ENCODE measurements around the gene BOK. TPM values are rescaled to one million over a fixed set of nuclear protein-coding genes. Genes with fewer than 3 reads are reported as not detected.

Gene BOK
- total and polyA plus RNA-seq, 9 of the 15 experiments (the other 6 are each of a cell fraction or from before 2014, with no cell fraction given) = 0.03 to 3.3 (median 2.0) TPM; not detected in 1

- TF ChIP-seq POLR2G (IDR thresholded peaks at IDR 0.05; ENCODE audit: low read depth, low read length) = 0 out of 2 replicates have a peak, but pooled peaks have one; percentile 19
- TF ChIP-seq, protein P1, sequence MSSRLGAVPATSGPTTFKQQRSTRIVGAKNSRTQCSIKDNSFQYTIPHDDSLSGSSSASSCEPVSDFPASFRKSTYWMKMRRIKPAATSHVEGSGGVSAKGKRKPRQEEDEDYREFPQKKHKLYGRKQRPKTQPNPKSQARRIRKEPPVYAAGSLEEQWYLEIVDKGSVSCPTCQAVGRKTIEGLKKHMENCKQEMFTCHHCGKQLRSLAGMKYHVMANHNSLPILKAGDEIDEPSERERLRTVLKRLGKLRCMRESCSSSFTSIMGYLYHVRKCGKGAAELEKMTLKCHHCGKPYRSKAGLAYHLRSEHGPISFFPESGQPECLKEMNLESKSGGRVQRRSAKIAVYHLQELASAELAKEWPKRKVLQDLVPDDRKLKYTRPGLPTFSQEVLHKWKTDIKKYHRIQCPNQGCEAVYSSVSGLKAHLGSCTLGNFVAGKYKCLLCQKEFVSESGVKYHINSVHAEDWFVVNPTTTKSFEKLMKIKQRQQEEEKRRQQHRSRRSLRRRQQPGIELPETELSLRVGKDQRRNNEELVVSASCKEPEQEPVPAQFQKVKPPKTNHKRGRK (tag; IDR thresholded peaks at IDR 0.05) = no peak
- no peak overlapping the region for H3K9ac ChIP-seq (ENCODE audit: insufficient read depth in 1 of 2, low read depth in 2 of 2, low read length in 2 of 2)
- peaks cover 0 to 1% of the 10 kb centered on the region in 2 experiments; a peak in 2 of 5 replicates for H3K4me1 ChIP-seq (replicated peaks in 1 of 2; ENCODE audit: control insufficient read depth in 2 of 2, insufficient read depth in 2 of 2, low read length in 2 of 2)
- DNase-seq (ENCODE audit: extremely low read depth in 1 of 4, low spot score in 3 of 4) (no peak), FAIRE-seq (no peak), ATAC-seq (no peak)
- ChIA-PET POLR2A (no interaction called here), CTCF (ENCODE audit: low intra/inter-chr PET ratio) (no interaction called here)
- WGBS (ENCODE audit: insufficient coverage, low coverage, missing lambda C conversion rate) = 91% methylated on average over 10 of the region's 14 CpGs
- H3K9me1 ChIP-seq (ENCODE audit: control insufficient read depth, insufficient read depth, low read length) = no peaks in the 10 kb centered on the region
- intact Hi-C loops (cut with micrococcal nuclease) = no loop called here
- H3K36me3 ChIP-seq (ENCODE audit: control insufficient read depth, insufficient read depth, low read length) = no peaks in the 10 kb centered on the region
- no peaks in the 10 kb centered on the region for H3K79me2 ChIP-seq (ENCODE audit: control insufficient read depth, insufficient read depth, low read length)
- BruUV-seq (replicated peaks) = no TSS peak
- H3K27me3 ChIP-seq (ENCODE audit: control insufficient read depth in 2 of 2, insufficient read depth in 2 of 2, low read length in 2 of 2) = no peaks in the 10 kb centered on the region
- H3K4me2 ChIP-seq (ENCODE audit: insufficient read depth, low read length) = no peak overlapping the region
- no peak overlapping the region for H3K4me3 ChIP-seq
- in situ Hi-C loops (cut with MboI) = no loop called here
- no peak overlapping the region for H3K27ac ChIP-seq (ENCODE audit: extremely low read depth, low read depth, low read length)
- no peak overlapping the region for H2AFZ ChIP-seq (ENCODE audit: low read depth, low read length)
- no peaks in the 10 kb centered on the region for H3K9me3 ChIP-seq (replicated peaks; ENCODE audit: control insufficient read depth, insufficient read depth, low read depth, low read length)
- H4K20me1 ChIP-seq (replicated peaks; ENCODE audit: control insufficient read depth, insufficient read depth, low read length) = no peaks in the 10 kb centered on the region
These were observed 17.7 kb downstream of the BOK start for GRCh38 chr2:241576293-241576654.

GRCh38 chr2:241577413-241578122, 19.0 kb downstream of the BOK start:
- DNase-seq (ENCODE audit: extremely low read depth in 1 of 4, low spot score in 3 of 4) (no peak), ATAC-seq (no peak), FAIRE-seq (no peak)
- no TSS peak for BruUV-seq (replicated peaks)
- H3K4me2 ChIP-seq (ENCODE audit: insufficient read depth, low read length) = no peak overlapping the region
- no peaks in the 10 kb centered on the region for H4K20me1 ChIP-seq (replicated peaks; ENCODE audit: control insufficient read depth, insufficient read depth, low read length)
- H3K9ac ChIP-seq (ENCODE audit: insufficient read depth in 1 of 2, low read depth in 2 of 2, low read length in 2 of 2) = no peak overlapping the region
- no peaks in the 10 kb centered on the region for H3K4me1 ChIP-seq (replicated peaks in 1 of 2; ENCODE audit: control insufficient read depth in 2 of 2, insufficient read depth in 2 of 2, low read length in 2 of 2)
- no peak overlapping the region for H3K4me3 ChIP-seq
- H3K9me3 ChIP-seq (replicated peaks; ENCODE audit: control insufficient read depth, insufficient read depth, low read depth, low read length) = peaks cover 1% of the 10 kb centered on the region; the same call in 1 of the 2 replicates
- WGBS (ENCODE audit: insufficient coverage, low coverage, missing lambda C conversion rate) = 71% methylated on average over 3 of the region's 9 CpGs
- in situ Hi-C loops (cut with MboI) = no loop called here
- no peaks in the 10 kb centered on the region for H3K79me2 ChIP-seq (ENCODE audit: control insufficient read depth, insufficient read depth, low read length)
- H2AFZ ChIP-seq (ENCODE audit: low read depth, low read length) = no peak overlapping the region
- H3K36me3 ChIP-seq (ENCODE audit: control insufficient read depth, insufficient read depth, low read length) = peaks cover 5% of the 10 kb centered on the region; the same call in 1 of the 3 replicates
- ChIA-PET CTCF (ENCODE audit: low intra/inter-chr PET ratio) (no interaction called here), POLR2A (no interaction called here)
- H3K9me1 ChIP-seq (ENCODE audit: control insufficient read depth, insufficient read depth, low read length) = no peaks in the 10 kb centered on the region
- intact Hi-C loops (cut with micrococcal nuclease) = no loop called here
- no peaks in the 10 kb centered on the region for H3K27me3 ChIP-seq (ENCODE audit: control insufficient read depth in 2 of 2, insufficient read depth in 2 of 2, low read length in 2 of 2)
- no peak overlapping the region for H3K27ac ChIP-seq (ENCODE audit: extremely low read depth, low read depth, low read length)
- TF ChIP-seq FOS (IDR thresholded peaks at IDR 0.05; ENCODE audit: extremely low read depth, insufficient read length) (no peak), MAFK (IDR thresholded peaks at IDR 0.05; ENCODE audit: low read length) (no peak), SMAD1 (IDR thresholded peaks at IDR 0.05; ENCODE audit: low read depth, low read length, partially characterized antibody) (no peak)
- TF ChIP-seq, protein P2, sequence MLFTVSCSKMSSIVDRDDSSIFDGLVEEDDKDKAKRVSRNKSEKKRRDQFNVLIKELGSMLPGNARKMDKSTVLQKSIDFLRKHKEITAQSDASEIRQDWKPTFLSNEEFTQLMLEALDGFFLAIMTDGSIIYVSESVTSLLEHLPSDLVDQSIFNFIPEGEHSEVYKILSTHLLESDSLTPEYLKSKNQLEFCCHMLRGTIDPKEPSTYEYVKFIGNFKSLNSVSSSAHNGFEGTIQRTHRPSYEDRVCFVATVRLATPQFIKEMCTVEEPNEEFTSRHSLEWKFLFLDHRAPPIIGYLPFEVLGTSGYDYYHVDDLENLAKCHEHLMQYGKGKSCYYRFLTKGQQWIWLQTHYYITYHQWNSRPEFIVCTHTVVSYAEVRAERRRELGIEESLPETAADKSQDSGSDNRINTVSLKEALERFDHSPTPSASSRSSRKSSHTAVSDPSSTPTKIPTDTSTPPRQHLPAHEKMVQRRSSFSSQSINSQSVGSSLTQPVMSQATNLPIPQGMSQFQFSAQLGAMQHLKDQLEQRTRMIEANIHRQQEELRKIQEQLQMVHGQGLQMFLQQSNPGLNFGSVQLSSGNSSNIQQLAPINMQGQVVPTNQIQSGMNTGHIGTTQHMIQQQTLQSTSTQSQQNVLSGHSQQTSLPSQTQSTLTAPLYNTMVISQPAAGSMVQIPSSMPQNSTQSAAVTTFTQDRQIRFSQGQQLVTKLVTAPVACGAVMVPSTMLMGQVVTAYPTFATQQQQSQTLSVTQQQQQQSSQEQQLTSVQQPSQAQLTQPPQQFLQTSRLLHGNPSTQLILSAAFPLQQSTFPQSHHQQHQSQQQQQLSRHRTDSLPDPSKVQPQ (CRISPR knock-in tag; IDR thresholded peaks at IDR 0.05; ENCODE audit: borderline replicate concordance) = no peak
- TF ChIP-seq, protein P3, sequence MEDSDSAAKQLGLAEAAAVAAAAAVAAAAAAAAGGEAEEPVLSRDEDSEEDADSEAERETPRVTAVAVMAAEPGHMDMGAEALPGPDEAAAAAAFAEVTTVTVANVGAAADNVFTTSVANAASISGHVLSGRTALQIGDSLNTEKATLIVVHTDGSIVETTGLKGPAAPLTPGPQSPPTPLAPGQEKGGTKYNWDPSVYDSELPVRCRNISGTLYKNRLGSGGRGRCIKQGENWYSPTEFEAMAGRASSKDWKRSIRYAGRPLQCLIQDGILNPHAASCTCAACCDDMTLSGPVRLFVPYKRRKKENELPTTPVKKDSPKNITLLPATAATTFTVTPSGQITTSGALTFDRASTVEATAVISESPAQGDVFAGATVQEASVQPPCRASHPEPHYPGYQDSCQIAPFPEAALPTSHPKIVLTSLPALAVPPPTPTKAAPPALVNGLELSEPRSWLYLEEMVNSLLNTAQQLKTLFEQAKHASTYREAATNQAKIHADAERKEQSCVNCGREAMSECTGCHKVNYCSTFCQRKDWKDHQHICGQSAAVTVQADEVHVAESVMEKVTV (CRISPR knock-in tag; IDR thresholded peaks at IDR 0.05) = no peak

Data from K562 (cell line).